ENCODE results near the gene GALNTL6. TPM values are rescaled to one million over a fixed set of nuclear protein-coding genes. Genes with fewer than 3 reads are reported as not detected.

The GALNTL6 gene
- total RNA-seq, 1 experiment from 2014 or later, result not detected

GRCh38 chr4:172188248-172188988 lies 375.2 kb downstream of the GALNTL6 start:
- H3K27me3 ChIP-seq (ENCODE audit: insufficient read depth, low read depth), result no peaks in the 10 kb centered on the region
- H3K27ac ChIP-seq, result no peak overlapping the region
- no peak overlapping the region for H3K4me3 ChIP-seq
- DNase-seq, result no peak
- TF ChIP-seq CTCF (conservative IDR thresholded peaks at IDR 0.05) (no peak), EZH2 (IDR thresholded peaks at IDR 0.05; ENCODE audit: low read depth) (no peak)
- H3K4me2 ChIP-seq, result no peak overlapping the region
- H3K9me2 ChIP-seq (ENCODE audit: insufficient read depth), result no peaks in the 10 kb centered on the region
- no peaks in the 10 kb centered on the region for H4K20me1 ChIP-seq (ENCODE audit: insufficient read depth)
- no peaks in the 10 kb centered on the region for H3K79me2 ChIP-seq (ENCODE audit: low read depth)
- ChIA-PET POLR2A (ENCODE audit: unreplicated experiment) (no interaction called here), CTCF (no interaction called here)
- no peaks in the 10 kb centered on the region for H3K4me1 ChIP-seq (replicated peaks; ENCODE audit: insufficient read depth)
- no peaks in the 10 kb centered on the region for H3F3A ChIP-seq (ENCODE audit: insufficient read depth, low read depth)
- intact Hi-C loops (cut with micrococcal nuclease; ENCODE audit: unreplicated experiment), result no loop called here
- no peak overlapping the region for H2AFZ ChIP-seq
- BruUV-seq (replicated peaks), result no TSS peak
- H3K36me3 ChIP-seq (ENCODE audit: low read depth), result no peaks in the 10 kb centered on the region
- H3K9me3 ChIP-seq (ENCODE audit: insufficient read depth, low read depth), result no peaks in the 10 kb centered on the region

GRCh38 chr4:172202480-172203076 lies 389.4 kb downstream of the GALNTL6 start:
- H3K4me1 ChIP-seq (replicated peaks; ENCODE audit: insufficient read depth), result no peaks in the 10 kb centered on the region
- H3K4me2 ChIP-seq, result no peak overlapping the region
- TF ChIP-seq CTCF (conservative IDR thresholded peaks at IDR 0.05) (peak; percentile 67), EZH2 (IDR thresholded peaks at IDR 0.05; ENCODE audit: low read depth) (no peak)
- H3F3A ChIP-seq (ENCODE audit: insufficient read depth, low read depth), result no peaks in the 10 kb centered on the region
- DNase-seq, result no peak
- H3K9me2 ChIP-seq (ENCODE audit: insufficient read depth), result no peaks in the 10 kb centered on the region
- no peak overlapping the region for H3K27ac ChIP-seq
- no peaks in the 10 kb centered on the region for H3K79me2 ChIP-seq (ENCODE audit: low read depth)
- no peak overlapping the region for H3K4me3 ChIP-seq
- ChIA-PET POLR2A (ENCODE audit: unreplicated experiment) (no interaction called here), CTCF (no interaction called here)
- intact Hi-C loops (cut with micrococcal nuclease; ENCODE audit: unreplicated experiment), result loop anchor here (2.0 to 10.0 kb wide), 2 partner anchors 1208 to 1944 kb away; no protein-coding TSS in a partner anchor
- no peaks in the 10 kb centered on the region for H4K20me1 ChIP-seq (ENCODE audit: insufficient read depth)
- no peaks in the 10 kb centered on the region for H3K27me3 ChIP-seq (ENCODE audit: insufficient read depth, low read depth)
- H3K36me3 ChIP-seq (ENCODE audit: low read depth), result no peaks in the 10 kb centered on the region
- H2AFZ ChIP-seq, result no peak overlapping the region
- no TSS peak for BruUV-seq (replicated peaks)
- H3K9me3 ChIP-seq (ENCODE audit: insufficient read depth, low read depth), result no peaks in the 10 kb centered on the region

DNA sequence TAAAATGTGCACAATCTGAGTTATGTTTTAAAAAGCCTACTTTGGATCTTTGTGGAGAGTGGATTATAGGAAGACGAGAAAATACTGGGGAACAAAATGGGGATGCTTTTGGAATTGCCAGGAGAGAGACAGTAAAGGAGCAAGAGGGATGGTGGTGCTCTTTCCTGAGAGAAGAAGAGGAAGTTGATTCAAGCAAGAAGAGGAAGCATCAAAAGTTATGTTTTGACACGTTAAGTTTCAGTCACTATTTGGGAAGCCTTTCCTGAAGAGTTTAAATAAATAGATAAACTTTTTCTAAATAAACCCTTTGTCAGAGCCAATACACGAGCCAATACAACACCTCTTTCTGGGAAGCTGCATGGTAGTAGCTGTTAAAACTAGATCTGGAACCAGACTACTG lies 394.1 kb downstream of the GALNTL6 start:
- BruUV-seq (replicated peaks), result no TSS peak
- no peaks in the 10 kb centered on the region for H3K27me3 ChIP-seq (ENCODE audit: insufficient read depth, low read depth)
- CTCF ChIA-PET, result interaction anchor here (0.9 kb wide), 1 partner anchor 1947 kb away, joined by 7 read pairs; no protein-coding TSS in a partner anchor
- no peak overlapping the region for H3K4me2 ChIP-seq
- H3K4me3 ChIP-seq, result no peak overlapping the region
- POLR2A ChIA-PET (ENCODE audit: unreplicated experiment), result no interaction called here
- no peaks in the 10 kb centered on the region for H3K36me3 ChIP-seq (ENCODE audit: low read depth)
- no peak overlapping the region for H2AFZ ChIP-seq
- intact Hi-C loops (cut with micrococcal nuclease; ENCODE audit: unreplicated experiment), result loop anchor here (10.0 kb wide), 1 partner anchor 1212 kb away; no protein-coding TSS in a partner anchor
- no peaks in the 10 kb centered on the region for H3F3A ChIP-seq (ENCODE audit: insufficient read depth, low read depth)
- no peak for DNase-seq
- TF ChIP-seq EZH2 (IDR thresholded peaks at IDR 0.05; ENCODE audit: low read depth) (no peak), CTCF (conservative IDR thresholded peaks at IDR 0.05) (no peak)
- H3K27ac ChIP-seq, result no peak overlapping the region
- H3K79me2 ChIP-seq (ENCODE audit: low read depth), result no peaks in the 10 kb centered on the region
- no peaks in the 10 kb centered on the region for H3K9me3 ChIP-seq (ENCODE audit: insufficient read depth, low read depth)
- H3K9me2 ChIP-seq (ENCODE audit: insufficient read depth), result no peaks in the 10 kb centered on the region
- no peaks in the 10 kb centered on the region for H4K20me1 ChIP-seq (ENCODE audit: insufficient read depth)
- H3K4me1 ChIP-seq (replicated peaks; ENCODE audit: insufficient read depth), result no peaks in the 10 kb centered on the region
